Endothelial cell of umbilical vein (primary cell): ENCODE data around the gene RASL10A. TPM values are rescaled to one million over a fixed set of nuclear protein-coding genes. Genes with fewer than 3 reads are reported as not detected.

ENCODE experiments used
- BruUV-seq: library from RNA; stranded (reverse); fragments of 400-500 nt; replicated peaks from 2 replicates; lab custom pipeline; 2021; lab: Mats Ljungman, UMichigan
- CTCF ChIA-PET: fragments of 300-600, 350-600 bp; sonication (Branson Sonifier 250); formaldehyde crosslinking; loops from one replicate; lab custom pipeline; 2021; ENCODE audit warnings: antibody characterized with exemption, inconsistent platforms; lab: Charles Lee
- POLR2A ChIA-PET: fragments of 300-600, 350-600 bp; sonication (Branson Sonifier 250); formaldehyde crosslinking; loops from one replicate; lab custom pipeline; 2021; ENCODE audit warnings: antibody characterized with exemption, inconsistent platforms; lab: Charles Lee
- DNase-seq: peaks from one replicate; pipeline ENCODE4 v3.0.0-alpha.2; 2011; ENCODE audit warnings: low read depth, low spot score
- FAIRE-seq: peaks from 2 replicates; lab custom pipeline; 2011; peaks lifted over from hg19 to GRCh38; lab: Jason Lieb, UNC
- H2AFZ ChIP-seq: 2 replicates; pipeline ENCODE4 v1.6.0; 2012; ENCODE audit warnings: low read depth, low read length, control low read depth, inconsistent platforms
- H3K27ac ChIP-seq: 2 replicates; pipeline ENCODE4 v1.5.1; 2011; ENCODE audit warnings: low read depth, mild to moderate bottlenecking, control low read depth, low read length, moderate library complexity; ENCODE audit not compliant: insufficient read depth
- H3K27me3 ChIP-seq, 2 experiments: 2 replicates each; pipeline versions ENCODE4 v1.6.0 to v1.6.1; 2011; ENCODE audit warnings: low read length in 2 of 2, mixed read lengths in 1 of 2; ENCODE audit not compliant: control insufficient read depth in 2 of 2, insufficient read depth in 2 of 2
- H3K36me3 ChIP-seq, 2 experiments: 2 replicates in 1 of 2; 3 replicates in 1 of 2; pipeline ENCODE4 v1.5.1; 2011; ENCODE audit warnings: low read length in 2 of 2, mild to moderate bottlenecking in 1 of 2, moderate library complexity in 1 of 2; ENCODE audit not compliant: control insufficient read depth in 2 of 2, insufficient read depth in 2 of 2; ENCODE audit errors: extremely low read depth in 1 of 2
- H3K4me1 ChIP-seq: 3 replicates; pipeline ENCODE4 v1.5.1; 2011; ENCODE audit warnings: mild to moderate bottlenecking, low read length; ENCODE audit not compliant: control insufficient read depth, insufficient read depth; ENCODE audit errors: extremely low read depth
- H3K4me2 ChIP-seq: 2 replicates; pipeline ENCODE4 v1.6.1; 2011; ENCODE audit warnings: low read length, control low read depth, mixed read lengths; ENCODE audit not compliant: insufficient read depth
- H3K4me3 ChIP-seq, 3 experiments: fragments of 200-600 bp in 1 of 3; sonication (generic), shearing (Covaris generic) in 1 of 3; replicated peaks in 1 of 3; 2 replicates each; pipeline ENCODE4 v1.5.1; 2011 to 2016; ENCODE audit warnings: control low read depth in 3 of 3, low read length in 3 of 3, mild to moderate bottlenecking in 2 of 3, inconsistent platforms in 1 of 3, low read depth in 1 of 3, moderate library complexity in 1 of 3; ENCODE audit not compliant: insufficient read depth in 1 of 3
- H3K79me2 ChIP-seq: 2 replicates; pipeline ENCODE4 v1.6.0; 2012; ENCODE audit warnings: low read length, inconsistent platforms; ENCODE audit not compliant: control insufficient read depth, insufficient read depth
- H3K9ac ChIP-seq: replicated peaks from 2 replicates; pipeline ENCODE3; 2011; ENCODE audit warnings: low read length, control low read depth; ENCODE audit not compliant: insufficient read depth; ENCODE audit errors: extremely low read depth
- H3K9me1 ChIP-seq: replicated peaks from 3 replicates; pipeline ENCODE4 v1.6.0; 2011; ENCODE audit warnings: mild to moderate bottlenecking, low read length; ENCODE audit not compliant: control insufficient read depth, insufficient read depth; ENCODE audit errors: extremely low read depth
- H3K9me3 ChIP-seq: replicated peaks from 2 replicates; pipeline ENCODE4 v1.5.1; 2012; ENCODE audit warnings: low read length, inconsistent platforms; ENCODE audit not compliant: control insufficient read depth, insufficient read depth
- H4K20me1 ChIP-seq: replicated peaks from 2 replicates; pipeline ENCODE3; 2011; ENCODE audit warnings: mild to moderate bottlenecking, low read length; ENCODE audit not compliant: control insufficient read depth, insufficient read depth; ENCODE audit errors: extremely low read depth
- EZH2 ChIP-seq: IDR thresholded peaks from 2 replicates; pipeline ENCODE4 v1.6.1; 2012; ENCODE audit warnings: borderline replicate concordance, low read depth, mild to moderate bottlenecking, moderate library complexity, low read length, inconsistent platforms; ENCODE audit not compliant: severe bottlenecking
- FOS ChIP-seq: IDR thresholded peaks from 2 replicates; pipeline ENCODE4 v1.6.1; 2011; ENCODE audit warnings: mild to moderate bottlenecking, low read length, moderate library complexity, borderline replicate concordance; ENCODE audit not compliant: insufficient read depth
- GATA2 ChIP-seq: IDR thresholded peaks from 2 replicates; pipeline ENCODE4 v1.7.0; 2011; ENCODE audit warnings: low read depth, mild to moderate bottlenecking, moderate library complexity, mixed read lengths, low read length; ENCODE audit not compliant: insufficient read length, insufficient read depth
- JUN ChIP-seq: IDR thresholded peaks from 2 replicates; pipeline ENCODE4 v1.6.1; 2011; ENCODE audit warnings: borderline replicate concordance, low read depth; ENCODE audit not compliant: insufficient read length, insufficient read depth
- MYC ChIP-seq: IDR thresholded peaks from one replicate; pipeline ENCODE4 v1.6.1; 2011; ENCODE audit warnings: mild to moderate bottlenecking, low read depth, low read length
- POLR2A ChIP-seq: IDR thresholded peaks from 2 replicates; pipeline ENCODE4 v1.6.1; 2012; ENCODE audit warnings: low read depth, mild to moderate bottlenecking, control low read depth, low read length
- POLR2AphosphoS5 ChIP-seq: IDR thresholded peaks from 2 replicates; pipeline ENCODE4 v1.6.1; 2012; ENCODE audit warnings: low read depth, mild to moderate bottlenecking, control low read depth, low read length, moderate library complexity; ENCODE audit not compliant: insufficient read depth
- dilution Hi-C: fragments of 300-500 bp; cut with MboI; formaldehyde crosslinking; loops from one replicate; pipeline ENCODE4 v1.15.0; 2019; ENCODE audit warnings: low sequenced_read_pairs; ENCODE audit not compliant: extremely low pct_ligation_motif_present
- intact Hi-C: fragments of 100-400 bp; cut with micrococcal nuclease; formaldehyde crosslinking; loops from one replicate; pipeline ENCODE4 v1.10.0; 2022
- polyA plus RNA-seq, 4 experiments: library from polyadenylated mRNA; depleted of rRNA in 3 of 4; stranded (reverse) in 3 of 4; unstranded in 1 of 4; fragments of >200 nt; gene quantifications; 2 replicates each; pipeline versions ENCODE4 v1.2.1 to v1.2.3, GENCODE V29; 2011 to 2012; ENCODE audit warnings: missing spikeins in 1 of 4
- total RNA-seq: library from RNA; stranded (reverse); gene quantifications from 2 replicates; pipeline ENCODE4 v1.2.3, GENCODE V29; 2021
- TF ChIP-seq, protein P1 (sequence below): IDR thresholded peaks from 2 replicates; pipeline ENCODE4 v1.6.1; 2011; ENCODE audit not compliant: insufficient read depth, insufficient read length
- TF ChIP-seq, protein P2 (sequence below), 2 donors: IDR thresholded peaks; 1 replicate in 1 of 2; 2 replicates in 1 of 2; pipeline ENCODE4 v1.5.1; 2011; ENCODE audit warnings: low read length in 2 of 2, mild to moderate bottlenecking in 2 of 2, moderate library complexity in 2 of 2, control low read depth in 1 of 2, inconsistent platforms in 1 of 2, low read depth in 1 of 2; ENCODE audit not compliant: insufficient read depth in 1 of 2; ENCODE audit errors: extremely low read depth in 1 of 2

Gene RASL10A
- total and polyA plus RNA-seq, 2 donors (not counting 3 experiments of a cell fraction or from before 2014, with no cell fraction given): 1.1 to 1.9 TPM

DNA sequence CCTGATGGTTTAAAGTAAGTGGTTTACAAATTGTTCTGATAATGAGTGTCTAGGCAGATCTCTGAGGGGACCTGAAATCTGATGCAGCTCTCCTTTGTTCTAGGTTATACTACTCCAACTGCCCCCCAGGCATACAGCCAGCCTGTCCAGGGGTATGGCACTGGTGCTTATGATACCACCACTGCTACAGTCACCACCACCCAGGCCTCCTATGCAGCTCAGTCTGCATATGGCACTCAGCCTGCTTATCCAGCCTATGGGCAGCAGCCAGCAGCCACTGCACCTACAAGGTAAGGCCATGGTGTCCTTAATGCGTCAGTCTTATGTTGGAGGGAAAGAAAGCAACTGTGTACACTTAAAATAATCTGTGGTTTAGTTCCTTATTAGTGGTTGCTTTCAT lies 37.6 kb downstream of the RASL10A start:
- POLR2A ChIA-PET: no interaction called here
- Histone ChIP-seq H3K79me2 (peaks cover 86% of the 10 kb centered on the region), H3K4me3 (no peak overlapping the region), H3K9me1 (no peaks in the 10 kb centered on the region), H3K4me1 (no peaks in the 10 kb centered on the region), H3K27ac (no peak overlapping the region), H2AFZ (no peak overlapping the region), H4K20me1 (peaks cover 8% of the 10 kb centered on the region), H3K9me3 (no peaks in the 10 kb centered on the region), H3K4me2 (no peak overlapping the region), H3K27me3 (no peaks in the 10 kb centered on the region), H3K9ac (no peak overlapping the region), H3K36me3 (peaks cover 33 to 54% of the 10 kb centered on the region in 2 experiments)
- DNase-seq: no peak
- dilution Hi-C loops: no loop called here
- BruUV-seq: no TSS peak
- TF ChIP-seq, protein P1, sequence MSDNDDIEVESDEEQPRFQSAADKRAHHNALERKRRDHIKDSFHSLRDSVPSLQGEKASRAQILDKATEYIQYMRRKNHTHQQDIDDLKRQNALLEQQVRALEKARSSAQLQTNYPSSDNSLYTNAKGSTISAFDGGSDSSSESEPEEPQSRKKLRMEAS: no peak
- TF ChIP-seq, protein P2, sequence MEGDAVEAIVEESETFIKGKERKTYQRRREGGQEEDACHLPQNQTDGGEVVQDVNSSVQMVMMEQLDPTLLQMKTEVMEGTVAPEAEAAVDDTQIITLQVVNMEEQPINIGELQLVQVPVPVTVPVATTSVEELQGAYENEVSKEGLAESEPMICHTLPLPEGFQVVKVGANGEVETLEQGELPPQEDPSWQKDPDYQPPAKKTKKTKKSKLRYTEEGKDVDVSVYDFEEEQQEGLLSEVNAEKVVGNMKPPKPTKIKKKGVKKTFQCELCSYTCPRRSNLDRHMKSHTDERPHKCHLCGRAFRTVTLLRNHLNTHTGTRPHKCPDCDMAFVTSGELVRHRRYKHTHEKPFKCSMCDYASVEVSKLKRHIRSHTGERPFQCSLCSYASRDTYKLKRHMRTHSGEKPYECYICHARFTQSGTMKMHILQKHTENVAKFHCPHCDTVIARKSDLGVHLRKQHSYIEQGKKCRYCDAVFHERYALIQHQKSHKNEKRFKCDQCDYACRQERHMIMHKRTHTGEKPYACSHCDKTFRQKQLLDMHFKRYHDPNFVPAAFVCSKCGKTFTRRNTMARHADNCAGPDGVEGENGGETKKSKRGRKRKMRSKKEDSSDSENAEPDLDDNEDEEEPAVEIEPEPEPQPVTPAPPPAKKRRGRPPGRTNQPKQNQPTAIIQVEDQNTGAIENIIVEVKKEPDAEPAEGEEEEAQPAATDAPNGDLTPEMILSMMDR (IDR thresholded peaks at IDR 0.05; ENCODE audit: extremely low read depth in 1 of 2, insufficient read depth in 1 of 2, low read depth in 1 of 2, low read length in 2 of 2): no peak
- TF ChIP-seq POLR2AphosphoS5 (no peak), POLR2A (no peak), EZH2 (no peak), FOS (no peak), GATA2 (no peak), JUN (no peak), MYC (no peak)
- CTCF ChIA-PET: no interaction called here
- intact Hi-C loops: no loop called here
- FAIRE-seq: no peak
